ENCODE results near the gene PHIP. TPM values are rescaled to one million over a fixed set of nuclear protein-coding genes. Genes with fewer than 3 reads are reported as not detected.
A peak's percentile ranks its signal among the peaks of the same experiment; 100 is the strongest.

Gene PHIP
- polyA plus RNA-seq, 3 donors = 3.2 to 10.8 (median 5.1) TPM

DNA sequence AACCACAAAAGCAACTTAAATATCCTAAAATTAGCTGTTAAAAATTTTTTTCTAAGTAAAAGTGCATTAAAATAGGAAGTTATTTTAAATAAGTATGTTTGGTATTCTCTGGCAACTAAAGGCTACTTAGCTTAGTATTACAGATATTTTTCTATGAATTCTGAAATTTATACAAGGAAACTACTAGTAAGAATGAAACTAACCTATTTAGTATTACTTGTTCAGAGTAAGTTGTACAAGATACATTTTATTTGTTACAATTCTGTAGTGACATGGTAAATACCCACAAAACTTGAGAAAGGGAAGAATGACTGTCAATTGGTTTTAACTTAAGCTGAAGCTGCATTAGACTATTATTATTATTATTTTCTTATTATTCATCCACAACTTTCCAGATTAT is 6.5 kb downstream of the PHIP start:
- H3K4me3 ChIP-seq (replicated peaks in 1 of 3; ENCODE audit: low read depth in 2 of 3, low read length in 3 of 3) = no peak overlapping the region
- H3K27me3 ChIP-seq (ENCODE audit: control insufficient read depth in 2 of 2, insufficient read depth in 2 of 2, low read length in 2 of 2) = no peaks in the 10 kb centered on the region
- no peak overlapping the region for H3K4me2 ChIP-seq (replicated peaks; ENCODE audit: extremely low read depth, low read length, poor library complexity, severe bottlenecking)
- no peak overlapping the region for H3K9ac ChIP-seq (ENCODE audit: insufficient read depth, low read length, poor library complexity, severe bottlenecking)
- peaks cover 93% of the 10 kb centered on the region for H4K20me1 ChIP-seq (ENCODE audit: insufficient read depth, low read length)
- H3K36me3 ChIP-seq (replicated peaks in 1 of 2; ENCODE audit: control insufficient read depth in 1 of 2, insufficient read depth in 2 of 2, low read length in 2 of 2) = peaks cover 10 to 49% of the 10 kb centered on the region in 2 donors
- peaks cover 36% of the 10 kb centered on the region for H3K4me1 Mint-ChIP-seq
- no peaks in the 10 kb centered on the region for H3K9me3 Mint-ChIP-seq
- H3K27me3 Mint-ChIP-seq (ENCODE audit: low read depth in 3 of 3) = no peaks in the 10 kb centered on the region
- no peak overlapping the region for H2AFZ ChIP-seq (ENCODE audit: insufficient read depth, low read depth, low read length, poor library complexity, severe bottlenecking)
- H3K79me2 ChIP-seq (ENCODE audit: insufficient read depth, low read length) = peaks cover 98% of the 10 kb centered on the region
- intact Hi-C loops (cut with micrococcal nuclease) = loop anchor here (10.0 kb wide), 2 partner anchors 163 to 463 kb away; partner anchors contain the start of genes HMGN3 (in 1 of the 2) and LCA5 (in 1 of the 2)
- no peak for DNase-seq
- H3K27ac ChIP-seq (ENCODE audit: low read depth in 1 of 2, low read length in 2 of 2) = peak overlapping the region in 1 of 2 donors; percentile 1
- H3K4me1 ChIP-seq (ENCODE audit: control insufficient read depth in 1 of 2, insufficient read depth in 2 of 2, low read length in 2 of 2) = peaks cover 12 to 21% of the 10 kb centered on the region in 2 donors
- peak overlapping the region in 1 of 7 donors; percentile 73 for H3K27ac Mint-ChIP-seq
- TF ChIP-seq, protein P1, sequence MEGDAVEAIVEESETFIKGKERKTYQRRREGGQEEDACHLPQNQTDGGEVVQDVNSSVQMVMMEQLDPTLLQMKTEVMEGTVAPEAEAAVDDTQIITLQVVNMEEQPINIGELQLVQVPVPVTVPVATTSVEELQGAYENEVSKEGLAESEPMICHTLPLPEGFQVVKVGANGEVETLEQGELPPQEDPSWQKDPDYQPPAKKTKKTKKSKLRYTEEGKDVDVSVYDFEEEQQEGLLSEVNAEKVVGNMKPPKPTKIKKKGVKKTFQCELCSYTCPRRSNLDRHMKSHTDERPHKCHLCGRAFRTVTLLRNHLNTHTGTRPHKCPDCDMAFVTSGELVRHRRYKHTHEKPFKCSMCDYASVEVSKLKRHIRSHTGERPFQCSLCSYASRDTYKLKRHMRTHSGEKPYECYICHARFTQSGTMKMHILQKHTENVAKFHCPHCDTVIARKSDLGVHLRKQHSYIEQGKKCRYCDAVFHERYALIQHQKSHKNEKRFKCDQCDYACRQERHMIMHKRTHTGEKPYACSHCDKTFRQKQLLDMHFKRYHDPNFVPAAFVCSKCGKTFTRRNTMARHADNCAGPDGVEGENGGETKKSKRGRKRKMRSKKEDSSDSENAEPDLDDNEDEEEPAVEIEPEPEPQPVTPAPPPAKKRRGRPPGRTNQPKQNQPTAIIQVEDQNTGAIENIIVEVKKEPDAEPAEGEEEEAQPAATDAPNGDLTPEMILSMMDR (IDR thresholded peaks at IDR 0.05) = no peak
- no peaks in the 10 kb centered on the region for H3K9me3 ChIP-seq (replicated peaks in 1 of 2; ENCODE audit: control insufficient read depth in 1 of 2, insufficient read depth in 1 of 2, low read length in 2 of 2)
- no peak overlapping the region for H3K4me3 Mint-ChIP-seq
- peaks cover 19 to 24% of the 10 kb centered on the region in 2 donors for H3K36me3 Mint-ChIP-seq

DNA sequence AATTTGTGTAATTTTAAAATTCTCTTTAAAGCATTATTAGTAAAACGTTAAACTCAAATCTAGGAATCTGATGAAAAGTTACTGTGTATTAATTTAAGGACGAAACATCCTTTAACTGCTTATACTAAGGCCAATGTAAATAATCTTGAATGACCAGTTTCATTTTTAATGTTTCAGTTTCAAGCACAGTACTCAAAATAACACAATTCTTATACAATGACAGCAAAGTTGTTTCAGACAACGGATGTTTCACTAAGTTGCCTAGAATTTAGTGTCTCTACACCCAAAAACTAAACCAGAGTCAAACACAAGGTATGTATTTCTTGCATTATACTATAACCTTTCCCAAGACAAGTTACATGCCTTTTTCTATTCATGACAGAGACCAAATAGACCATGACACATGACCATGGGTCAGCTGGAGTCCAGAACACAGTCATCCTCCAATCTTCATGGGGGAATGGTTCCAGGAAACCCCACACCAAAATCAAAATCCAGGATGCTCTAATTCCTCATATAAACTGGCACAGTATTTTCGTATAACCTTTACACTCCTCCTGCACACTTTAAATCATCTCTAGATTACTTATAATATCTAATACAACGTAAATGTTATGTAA is 7.7 kb downstream of the PHIP start:
- Mint-ChIP-seq H3K4me3 (no peak overlapping the region), H3K9me3 (no peaks in the 10 kb centered on the region), H3K4me1 (peaks cover 28% of the 10 kb centered on the region), H3K36me3 (peaks cover 19 to 24% of the 10 kb centered on the region in 2 donors), H3K27me3 (ENCODE audit: low read depth in 3 of 3) (no peaks in the 10 kb centered on the region), H3K27ac (peak overlapping the region in 4 of 7 donors; percentile 46 to 60 (median 55))
- Histone ChIP-seq H3K4me1 (ENCODE audit: control insufficient read depth in 1 of 2, insufficient read depth in 2 of 2, low read length in 2 of 2) (peaks cover 2 to 16% of the 10 kb centered on the region in 2 donors), H2AFZ (ENCODE audit: insufficient read depth, low read depth, low read length, poor library complexity, severe bottlenecking) (no peak overlapping the region), H3K4me2 (replicated peaks; ENCODE audit: extremely low read depth, low read length, poor library complexity, severe bottlenecking) (no peak overlapping the region), H3K27me3 (ENCODE audit: control insufficient read depth in 2 of 2, insufficient read depth in 2 of 2, low read length in 2 of 2) (no peaks in the 10 kb centered on the region), H3K9me3 (replicated peaks in 1 of 2; ENCODE audit: control insufficient read depth in 1 of 2, insufficient read depth in 1 of 2, low read length in 2 of 2) (no peaks in the 10 kb centered on the region), H4K20me1 (ENCODE audit: insufficient read depth, low read length) (peaks cover 90% of the 10 kb centered on the region), H3K79me2 (ENCODE audit: insufficient read depth, low read length) (peaks cover 96% of the 10 kb centered on the region), H3K9ac (ENCODE audit: insufficient read depth, low read length, poor library complexity, severe bottlenecking) (no peak overlapping the region), H3K36me3 (replicated peaks in 1 of 2; ENCODE audit: control insufficient read depth in 1 of 2, insufficient read depth in 2 of 2, low read length in 2 of 2) (peaks cover 10 to 48% of the 10 kb centered on the region in 2 donors), H3K4me3 (replicated peaks in 1 of 3; ENCODE audit: low read depth in 2 of 3, low read length in 3 of 3) (no peak overlapping the region), H3K27ac (ENCODE audit: low read depth in 1 of 2, low read length in 2 of 2) (no peak overlapping the region)
- intact Hi-C loops (cut with micrococcal nuclease) = loop anchor here (10.0 kb wide), 2 partner anchors 164 to 464 kb away; partner anchors contain the start of genes HMGN3 (in 1 of the 2) and LCA5 (in 1 of the 2)
- peak in 1 of 3 donors; percentile 12 for DNase-seq
- TF ChIP-seq, protein P1 (IDR thresholded peaks at IDR 0.05) = no peak
- 83% methylated on average over 1 of the region's 5 CpGs for WGBS (ENCODE audit: insufficient coverage)

Data from CD14-positive monocyte (primary cell).